ENCODE results near the gene BSN. TPM values are rescaled to one million over a fixed set of nuclear protein-coding genes. Genes with fewer than 3 reads are reported as not detected.

The BSN gene
- total and polyA plus RNA-seq, 2 donors (not counting 1 experiment from before 2014, with no cell fraction given), result 0.03 to 0.20 TPM

GRCh38 chr3:49712631-49713317, 158.5 kb downstream of the BSN start:
- intact Hi-C loops (cut with micrococcal nuclease), result no loop called here
- no peaks in the 10 kb centered on the region for H4K20me1 ChIP-seq (ENCODE audit: control insufficient read depth, insufficient read depth, low read length, poor library complexity, severe bottlenecking)
- peaks cover 4% of the 10 kb centered on the region for H3K4me1 Mint-ChIP-seq
- no peaks in the 10 kb centered on the region for H3K27me3 Mint-ChIP-seq
- H3K4me3 ChIP-seq (ENCODE audit: control extremely low read depth in 1 of 5, extremely low read depth in 1 of 5, insufficient read depth in 1 of 5, low read depth in 2 of 5, low read length in 4 of 5), result no peak overlapping the region
- no peak overlapping the region for H3K27ac ChIP-seq (ENCODE audit: low read length in 2 of 2)
- no peak overlapping the region for H2AFZ ChIP-seq (ENCODE audit: insufficient read depth, low read depth, low read length, poor library complexity, severe bottlenecking)
- H3K4me1 ChIP-seq (ENCODE audit: control insufficient read depth in 2 of 2, insufficient read depth in 2 of 2, low read length in 2 of 2), result peaks cover 0 to 8% of the 10 kb centered on the region in 2 donors
- TF ChIP-seq EZH2 (IDR thresholded peaks at IDR 0.05; ENCODE audit: borderline replicate concordance, insufficient read depth, low read depth, low read length, poor library complexity, severe bottlenecking), result no peak
- no peak for TF ChIP-seq CTCF (IDR thresholded peaks at IDR 0.05)
- no peak for ATAC-seq (ENCODE audit: low read depth)
- H3K27me3 ChIP-seq (replicated peaks in 1 of 4; ENCODE audit: control extremely low read depth in 1 of 4, control insufficient read depth in 3 of 4, insufficient read depth in 4 of 4, low read length in 3 of 4), result no peaks in the 10 kb centered on the region
- H3K36me3 ChIP-seq (replicated peaks in 1 of 2; ENCODE audit: control extremely low read depth in 1 of 2, control insufficient read depth in 1 of 2, extremely low read depth in 1 of 2, insufficient read depth in 2 of 2, low read length in 1 of 2), result peaks cover 0 to 5% of the 10 kb centered on the region in 2 experiments
- ChIA-PET CTCF (no interaction called here), POLR2A (no interaction called here)
- no peak overlapping the region for H3K4me2 ChIP-seq (replicated peaks; ENCODE audit: low read depth, low read length, poor library complexity, severe bottlenecking)
- no peaks in the 10 kb centered on the region for H3K9me3 ChIP-seq (ENCODE audit: control extremely low read depth in 1 of 3, control insufficient read depth in 2 of 3, insufficient read depth in 1 of 3, low read length in 2 of 3)
- DNase-seq, result peak; percentile 18
- H3K4me3 Mint-ChIP-seq, result no peak overlapping the region
- H3K27ac Mint-ChIP-seq, result no peak overlapping the region
- H3K9me3 Mint-ChIP-seq (ENCODE audit: insufficient read depth), result no peaks in the 10 kb centered on the region
- no peaks in the 10 kb centered on the region for H3K79me2 ChIP-seq (ENCODE audit: control insufficient read depth, insufficient read depth, low read length)
- 51% methylated on average over 7 of the region's 7 CpGs for WGBS (ENCODE audit: insufficient coverage)
- no peak overlapping the region for H3K9ac ChIP-seq (ENCODE audit: low read length)

GRCh38 chr3:49713336-49714105, 159.2 kb downstream of the BSN start:
- DNase-seq (peak; percentile 17), ATAC-seq (ENCODE audit: low read depth) (no peak)
- H3K4me3 Mint-ChIP-seq, result no peak overlapping the region
- Histone ChIP-seq H3K27ac (ENCODE audit: low read length in 2 of 2) (no peak overlapping the region), H3K4me3 (ENCODE audit: control extremely low read depth in 1 of 5, extremely low read depth in 1 of 5, insufficient read depth in 1 of 5, low read depth in 2 of 5, low read length in 4 of 5) (no peak overlapping the region), H3K4me1 (ENCODE audit: control insufficient read depth in 2 of 2, insufficient read depth in 2 of 2, low read length in 2 of 2) (peaks cover 1 to 12% of the 10 kb centered on the region in 2 donors), H3K9ac (ENCODE audit: low read length) (no peak overlapping the region), H3K9me3 (ENCODE audit: control extremely low read depth in 1 of 3, control insufficient read depth in 2 of 3, insufficient read depth in 1 of 3, low read length in 2 of 3) (no peaks in the 10 kb centered on the region), H3K4me2 (replicated peaks; ENCODE audit: low read depth, low read length, poor library complexity, severe bottlenecking) (no peak overlapping the region), H3K36me3 (replicated peaks in 1 of 2; ENCODE audit: control extremely low read depth in 1 of 2, control insufficient read depth in 1 of 2, extremely low read depth in 1 of 2, insufficient read depth in 2 of 2, low read length in 1 of 2) (peaks cover 0 to 5% of the 10 kb centered on the region in 2 experiments), H3K79me2 (ENCODE audit: control insufficient read depth, insufficient read depth, low read length) (peaks cover 3% of the 10 kb centered on the region), H4K20me1 (ENCODE audit: control insufficient read depth, insufficient read depth, low read length, poor library complexity, severe bottlenecking) (no peaks in the 10 kb centered on the region), H2AFZ (ENCODE audit: insufficient read depth, low read depth, low read length, poor library complexity, severe bottlenecking) (no peak overlapping the region), H3K27me3 (replicated peaks in 1 of 4; ENCODE audit: control extremely low read depth in 1 of 4, control insufficient read depth in 3 of 4, insufficient read depth in 4 of 4, low read length in 3 of 4) (no peaks in the 10 kb centered on the region)
- WGBS (ENCODE audit: insufficient coverage), result 90% methylated on average over 16 of the region's 25 CpGs
- POLR2A ChIA-PET, result no interaction called here
- H3K4me1 Mint-ChIP-seq, result peaks cover 5% of the 10 kb centered on the region
- CTCF ChIA-PET, result no interaction called here
- no peak overlapping the region for H3K27ac Mint-ChIP-seq
- TF ChIP-seq EZH2 (IDR thresholded peaks at IDR 0.05; ENCODE audit: borderline replicate concordance, insufficient read depth, low read depth, low read length, poor library complexity, severe bottlenecking) (no peak), CTCF (IDR thresholded peaks at IDR 0.05) (no peak)
- H3K9me3 Mint-ChIP-seq (ENCODE audit: insufficient read depth), result no peaks in the 10 kb centered on the region
- intact Hi-C loops (cut with micrococcal nuclease), result no loop called here
- H3K27me3 Mint-ChIP-seq, result no peaks in the 10 kb centered on the region
